Measurements from ENCODE around the gene MLKL.

DNA sequence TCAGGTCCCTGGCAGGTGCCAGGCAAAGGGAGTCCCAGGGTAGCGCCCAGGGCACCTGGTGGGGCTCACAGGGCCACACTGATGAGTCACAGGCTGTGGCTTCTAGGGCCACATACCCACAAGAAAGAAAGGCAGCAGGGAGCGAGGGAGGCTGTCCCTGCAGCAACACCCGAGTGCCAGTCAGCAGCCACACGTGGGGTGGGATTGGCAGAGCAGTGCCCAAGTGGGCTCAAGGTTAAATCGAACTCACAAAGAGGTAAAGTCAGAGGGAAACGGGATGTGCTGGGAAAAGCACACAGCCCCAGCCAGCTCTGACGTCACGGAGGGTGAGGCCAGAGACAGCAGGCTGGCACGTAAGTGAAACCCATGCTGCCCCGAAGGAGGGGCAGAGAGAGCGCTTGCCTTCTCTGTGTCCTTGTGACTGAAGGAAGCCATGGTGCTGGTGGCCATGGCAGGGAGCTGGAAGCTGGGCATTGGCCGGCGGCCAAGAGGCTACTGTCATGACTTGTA is 40.2 kb upstream of the MLKL start:
- TF ChIP-seq, protein P1, sequence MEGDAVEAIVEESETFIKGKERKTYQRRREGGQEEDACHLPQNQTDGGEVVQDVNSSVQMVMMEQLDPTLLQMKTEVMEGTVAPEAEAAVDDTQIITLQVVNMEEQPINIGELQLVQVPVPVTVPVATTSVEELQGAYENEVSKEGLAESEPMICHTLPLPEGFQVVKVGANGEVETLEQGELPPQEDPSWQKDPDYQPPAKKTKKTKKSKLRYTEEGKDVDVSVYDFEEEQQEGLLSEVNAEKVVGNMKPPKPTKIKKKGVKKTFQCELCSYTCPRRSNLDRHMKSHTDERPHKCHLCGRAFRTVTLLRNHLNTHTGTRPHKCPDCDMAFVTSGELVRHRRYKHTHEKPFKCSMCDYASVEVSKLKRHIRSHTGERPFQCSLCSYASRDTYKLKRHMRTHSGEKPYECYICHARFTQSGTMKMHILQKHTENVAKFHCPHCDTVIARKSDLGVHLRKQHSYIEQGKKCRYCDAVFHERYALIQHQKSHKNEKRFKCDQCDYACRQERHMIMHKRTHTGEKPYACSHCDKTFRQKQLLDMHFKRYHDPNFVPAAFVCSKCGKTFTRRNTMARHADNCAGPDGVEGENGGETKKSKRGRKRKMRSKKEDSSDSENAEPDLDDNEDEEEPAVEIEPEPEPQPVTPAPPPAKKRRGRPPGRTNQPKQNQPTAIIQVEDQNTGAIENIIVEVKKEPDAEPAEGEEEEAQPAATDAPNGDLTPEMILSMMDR (IDR thresholded peaks at IDR 0.05), result no peak
- no peak for TF ChIP-seq POLR2A (IDR thresholded peaks at IDR 0.05)

Data from lower leg skin (tissue), 3 donors.